HepG2 (cell line): Measurements from ENCODE around the gene COQ6. TPM values are rescaled to one million over a fixed set of nuclear protein-coding genes. Genes with fewer than 3 reads are reported as not detected.

ENCODE experiments used
- GABPA ChIP-seq, 2 experiments: IDR thresholded peaks; 2 replicates each; pipeline ENCODE4 v1.6.1; 2011 to 2016; ENCODE audit warnings: low read depth in 2 of 2, low read length in 1 of 2, missing biosample characterization in 1 of 2, missing genetic modification characterization in 1 of 2
- GTF3A ChIP-seq: sonication (generic); formaldehyde crosslinking; conservative IDR thresholded peaks from 2 replicates; pipeline ENCODE4 v1.4.0; 2020; ENCODE audit warnings: mild to moderate bottlenecking, missing genetic modification reagents
- HES4 ChIP-seq: sonication (generic); formaldehyde crosslinking; IDR thresholded peaks from 2 replicates; pipeline ENCODE4 v1.9.0; 2021; ENCODE audit warnings: mild to moderate bottlenecking, missing genetic modification reagents, borderline replicate concordance
- HNF4G ChIP-seq, 2 experiments: sonication (generic) in 1 of 2; formaldehyde crosslinking in 1 of 2; IDR thresholded peaks; 2 replicates each; pipeline versions ENCODE4 v1.4.0 to v1.6.1; 2011 to 2020; ENCODE audit warnings: borderline replicate concordance in 2 of 2, low read depth in 2 of 2, mild to moderate bottlenecking in 2 of 2, low read length in 1 of 2, missing genetic modification reagents in 1 of 2, moderate library complexity in 1 of 2
- KLF16 ChIP-seq, 2 experiments: sonication (generic) in 1 of 2; formaldehyde crosslinking in 1 of 2; IDR thresholded peaks; 2 replicates each; pipeline versions ENCODE4 v1.6.1 to v1.8.0; 2016 to 2023; ENCODE audit warnings: missing genetic modification reagents in 2 of 2, missing compliant biosample characterization in 1 of 2
- LRRFIP1 ChIP-seq: sonication (generic); formaldehyde crosslinking; conservative IDR thresholded peaks from 2 replicates; pipeline ENCODE4 v1.4.0; 2020; ENCODE audit warnings: missing genetic modification reagents
- MIER2 ChIP-seq: IDR thresholded peaks from 2 replicates; pipeline ENCODE4 v1.6.1; 2016; ENCODE audit warnings: missing biosample characterization, missing genetic modification reagents
- PPARG ChIP-seq: conservative IDR thresholded peaks from 2 replicates; pipeline ENCODE4 v1.6.1; 2016; ENCODE audit warnings: missing biosample characterization, missing genetic modification reagents
- PRPF4 ChIP-seq: fragments of 200-400 bp; formaldehyde crosslinking; IDR thresholded peaks from 2 replicates; pipeline ENCODE4 v1.6.1; 2016; ENCODE audit warnings: low read length, low read depth; ENCODE audit not compliant: poor library complexity, severe bottlenecking
- RARG ChIP-seq: sonication (generic); formaldehyde crosslinking; IDR thresholded peaks from 2 replicates; pipeline ENCODE4 v1.4.0; 2020; ENCODE audit warnings: low read depth, mild to moderate bottlenecking, missing genetic modification reagents
- SAFB2 ChIP-seq: sonication (generic); formaldehyde crosslinking; IDR thresholded peaks from 2 replicates; pipeline ENCODE4 v1.5.1; 2020; ENCODE audit warnings: missing genetic modification reagents, low read depth, mild to moderate bottlenecking, borderline replicate concordance
- TBX2 ChIP-seq: sonication (generic); formaldehyde crosslinking; IDR thresholded peaks from 2 replicates; pipeline ENCODE4 v1.5.0; 2020; ENCODE audit warnings: missing genetic modification reagents, mild to moderate bottlenecking, borderline replicate concordance
- TEAD2 ChIP-seq: sonication (generic); formaldehyde crosslinking; IDR thresholded peaks from 2 replicates; pipeline ENCODE4 v1.9.0; 2021; ENCODE audit warnings: missing genetic modification reagents
- ZBTB20 ChIP-seq: sonication (generic); formaldehyde crosslinking; IDR thresholded peaks from 2 replicates; pipeline ENCODE4 v1.8.1; 2023; ENCODE audit warnings: missing genetic modification reagents, low read depth, mild to moderate bottlenecking, borderline replicate concordance
- ZNF251 ChIP-seq: sonication (generic); formaldehyde crosslinking; IDR thresholded peaks from 2 replicates; pipeline ENCODE4 v1.9.0; 2021; ENCODE audit warnings: mild to moderate bottlenecking, missing genetic modification reagents
- ZNF282 ChIP-seq: fragments of 450-650 bp; IDR thresholded peaks from 2 replicates; pipeline ENCODE4 v1.6.1; 2018; ENCODE audit not compliant: partially characterized antibody
- ZNF441 ChIP-seq: sonication (generic); formaldehyde crosslinking; IDR thresholded peaks from 2 replicates; pipeline ENCODE4 v1.7.0; 2021; ENCODE audit warnings: missing genetic modification reagents, borderline replicate concordance
- ZNF503 ChIP-seq: sonication (generic); formaldehyde crosslinking; IDR thresholded peaks from 2 replicates; pipeline ENCODE4 v1.4.0; 2020; ENCODE audit warnings: missing genetic modification reagents
- ZNF674 ChIP-seq: sonication (generic); formaldehyde crosslinking; IDR thresholded peaks from 2 replicates; pipeline ENCODE4 v1.5.0; 2020; ENCODE audit warnings: low read depth, mild to moderate bottlenecking, missing genetic modification reagents
- ZNF777 ChIP-seq: sonication (generic); formaldehyde crosslinking; IDR thresholded peaks from 2 replicates; pipeline ENCODE4 v1.4.0; 2020; ENCODE audit warnings: missing genetic modification reagents
- ZNF784 ChIP-seq: sonication (generic); formaldehyde crosslinking; IDR thresholded peaks from 2 replicates; pipeline ENCODE4 v1.5.1; 2020; ENCODE audit warnings: missing genetic modification reagents, mild to moderate bottlenecking, borderline replicate concordance
- ZNF788 ChIP-seq: sonication (generic); formaldehyde crosslinking; IDR thresholded peaks from 2 replicates; pipeline ENCODE4 v1.5.0; 2020; ENCODE audit warnings: mild to moderate bottlenecking, missing genetic modification reagents, borderline replicate concordance
- polyA plus RNA-seq, 8 experiments: library from polyadenylated mRNA; depleted of rRNA in 3 of 8; stranded (reverse) in 7 of 8; unstranded in 1 of 8; fragments of >200 nt; fragmentation: Illumina TruSeq in 4 of 8; extraction: Trizol in 4 of 8; gene quantifications; 2 replicates each; pipeline versions ENCODE4 v1.2.1 to v1.2.3, GENCODE V29; 2011 to 2016; ENCODE audit warnings: low read depth in 4 of 8, missing spikeins in 1 of 8, mixed read lengths in 1 of 8; ENCODE audit not compliant: insufficient read depth in 1 of 8
- total RNA-seq, 5 experiments: library from RNA; depleted of rRNA; stranded (reverse); fragments of >200 nt; fragmentation: Illumina TruSeq; extraction: Trizol; gene quantifications; 2 replicates each; pipeline ENCODE4 v1.2.3, GENCODE V29; 2016; ENCODE audit warnings: low read depth in 1 of 5

Gene COQ6
- total and polyA plus RNA-seq, 2 of the 13 experiments (the other 11 are each of a cell fraction or from before 2014, with no cell fraction given), result 18.9 to 34.7 TPM

GRCh38 chr14:73949752-73950734, at the start of gene COQ6, which contains the start of gene FAM161B (continued):
- no peak for TF ChIP-seq SAFB2 (CRISPR knock-in tag)
- TF ChIP-seq TEAD2 (CRISPR knock-in tag), result no peak
- no peak for TF ChIP-seq ZNF777 (CRISPR knock-in tag)
- no peak for TF ChIP-seq ZNF251 (CRISPR knock-in tag)
- no peak for TF ChIP-seq ZNF282
- TF ChIP-seq ZNF784, result no peak; the same call in 1 of the 2 replicates
- peak; percentile 90 for TF ChIP-seq TBX2 (CRISPR knock-in tag)
- TF ChIP-seq ZNF503 (CRISPR knock-in tag), result peak; percentile 35; the same call in 1 of the 2 replicates
- no peak for TF ChIP-seq PRPF4
- peak; percentile 48; the same call in 1 of the 2 replicates for TF ChIP-seq PPARG (CRISPR knock-in tag)
- peak; percentile 76 for TF ChIP-seq ZNF441 (CRISPR knock-in tag)
- TF ChIP-seq HES4 (CRISPR knock-in tag), result no peak; the same call in 1 of the 2 replicates
- peak; percentile 71 for TF ChIP-seq GABPA (IDR thresholded peaks at IDR 0.05; ENCODE audit: low read depth, low read length)
- TF ChIP-seq GABPA (CRISPR knock-in tag; IDR thresholded peaks at IDR 0.05; ENCODE audit: low read depth), result peak; percentile 93
- TF ChIP-seq ZNF674 (CRISPR knock-in tag), result no peak
- TF ChIP-seq ZNF788 (CRISPR knock-in tag), result peak; percentile 88; the same call in 1 of the 2 replicates
- TF ChIP-seq KLF16 (CRISPR knock-in tag; IDR thresholded peaks at IDR 0.05), result peak in 1 of 2 experiments; percentile 62; a peak in 1 of 4 replicates
- TF ChIP-seq GTF3A (CRISPR knock-in tag), result no peak
- 0 out of 2 replicates have a peak, but pooled peaks have one; percentile 7 for TF ChIP-seq MIER2 (CRISPR knock-in tag)
- peak; percentile 59; the same call in 1 of the 2 replicates for TF ChIP-seq HNF4G (IDR thresholded peaks at IDR 0.05; ENCODE audit: borderline replicate concordance, low read depth, low read length)
- TF ChIP-seq HNF4G (CRISPR knock-in tag; IDR thresholded peaks at IDR 0.05; ENCODE audit: borderline replicate concordance, low read depth), result no peak; the same call in 1 of the 2 replicates
- TF ChIP-seq RARG (CRISPR knock-in tag), result no peak
- TF ChIP-seq ZBTB20 (CRISPR knock-in tag), result no peak
- no peak for TF ChIP-seq LRRFIP1
